K562 (cell line): ENCODE data around the gene ZFYVE1.

Experiments
- DPF2 ChIP-seq: fragments of 450-650 bp; IDR thresholded peaks from 2 replicates; pipeline ENCODE4 v1.6.1; 2016
- EP300 ChIP-seq: IDR thresholded peaks from 2 replicates; pipeline ENCODE4 v1.6.1; 2012; ENCODE audit warnings: low read length, improper control_type of control experiment
- GABPB1 ChIP-seq: sonication (generic); formaldehyde crosslinking; IDR thresholded peaks from 2 replicates; pipeline ENCODE4 v1.8.0; 2022; ENCODE audit warnings: mild to moderate bottlenecking, missing genetic modification reagents
- SREBF2 ChIP-seq: sonication (generic); formaldehyde crosslinking; IDR thresholded peaks from 2 replicates; pipeline ENCODE4 v1.4.0; 2020; ENCODE audit warnings: mild to moderate bottlenecking, missing genetic modification reagents
- SUPT5H ChIP-seq: fragments of 450-650 bp; IDR thresholded peaks from 2 replicates; pipeline ENCODE4 v1.6.1; 2016
- ZNF384 ChIP-seq: IDR thresholded peaks from 2 replicates; pipeline ENCODE4 v1.6.1; 2012; ENCODE audit warnings: low read depth, low read length, improper control_type of control experiment
- TF ChIP-seq, protein P1 (sequence below): sonication (generic); formaldehyde crosslinking; IDR thresholded peaks from 2 replicates; pipeline ENCODE4 v1.9.0; 2022; ENCODE audit warnings: mild to moderate bottlenecking, missing genetic modification reagents
- TF ChIP-seq, protein P2 (sequence below): sonication (generic); formaldehyde crosslinking; IDR thresholded peaks from 2 replicates; pipeline ENCODE4 v1.8.0; 2022; ENCODE audit warnings: mild to moderate bottlenecking, low read depth, missing genetic modification reagents
- TF ChIP-seq, protein P3 (sequence below): sonication (generic); formaldehyde crosslinking; IDR thresholded peaks from 2 replicates; pipeline ENCODE4 v1.5.0; 2020; ENCODE audit warnings: missing genetic modification reagents

DNA sequence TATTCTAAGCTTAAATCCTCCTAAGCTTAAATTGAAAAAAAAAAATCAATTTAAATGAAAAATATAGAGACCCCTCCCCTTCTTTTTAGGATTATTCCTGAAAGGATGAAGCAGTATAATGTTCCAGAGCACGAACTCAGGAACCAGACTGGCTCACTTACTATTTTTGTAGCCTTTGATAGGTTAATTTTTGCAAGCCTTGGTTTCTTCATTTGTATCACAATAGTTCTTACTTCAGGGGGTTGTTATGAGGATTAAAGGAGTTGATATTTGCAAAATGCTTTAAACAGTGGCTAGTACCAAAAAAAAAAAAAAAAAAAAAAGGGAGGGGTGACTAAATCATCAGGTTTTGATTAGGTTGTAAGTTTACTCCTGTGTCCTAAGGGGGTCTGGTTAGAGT lies 28.3 kb upstream of the ZFYVE1 start:
- TF ChIP-seq, protein P1, sequence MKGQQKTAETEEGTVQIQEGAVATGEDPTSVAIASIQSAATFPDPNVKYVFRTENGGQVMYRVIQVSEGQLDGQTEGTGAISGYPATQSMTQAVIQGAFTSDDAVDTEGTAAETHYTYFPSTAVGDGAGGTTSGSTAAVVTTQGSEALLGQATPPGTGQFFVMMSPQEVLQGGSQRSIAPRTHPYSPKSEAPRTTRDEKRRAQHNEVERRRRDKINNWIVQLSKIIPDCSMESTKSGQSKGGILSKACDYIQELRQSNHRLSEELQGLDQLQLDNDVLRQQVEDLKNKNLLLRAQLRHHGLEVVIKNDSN (CRISPR knock-in tag) = no peak
- no peak for TF ChIP-seq ZNF384
- TF ChIP-seq SUPT5H = no peak
- no peak for TF ChIP-seq GABPB1
- TF ChIP-seq, protein P2, sequence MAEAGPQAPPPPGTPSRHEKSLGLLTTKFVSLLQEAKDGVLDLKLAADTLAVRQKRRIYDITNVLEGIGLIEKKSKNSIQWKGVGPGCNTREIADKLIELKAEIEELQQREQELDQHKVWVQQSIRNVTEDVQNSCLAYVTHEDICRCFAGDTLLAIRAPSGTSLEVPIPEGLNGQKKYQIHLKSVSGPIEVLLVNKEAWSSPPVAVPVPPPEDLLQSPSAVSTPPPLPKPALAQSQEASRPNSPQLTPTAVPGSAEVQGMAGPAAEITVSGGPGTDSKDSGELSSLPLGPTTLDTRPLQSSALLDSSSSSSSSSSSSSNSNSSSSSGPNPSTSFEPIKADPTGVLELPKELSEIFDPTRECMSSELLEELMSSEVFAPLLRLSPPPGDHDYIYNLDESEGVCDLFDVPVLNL (CRISPR knock-in tag) = no peak
- TF ChIP-seq SREBF2 = no peak
- TF ChIP-seq EP300 = no peak
- no peak for TF ChIP-seq DPF2
- TF ChIP-seq, protein P3, sequence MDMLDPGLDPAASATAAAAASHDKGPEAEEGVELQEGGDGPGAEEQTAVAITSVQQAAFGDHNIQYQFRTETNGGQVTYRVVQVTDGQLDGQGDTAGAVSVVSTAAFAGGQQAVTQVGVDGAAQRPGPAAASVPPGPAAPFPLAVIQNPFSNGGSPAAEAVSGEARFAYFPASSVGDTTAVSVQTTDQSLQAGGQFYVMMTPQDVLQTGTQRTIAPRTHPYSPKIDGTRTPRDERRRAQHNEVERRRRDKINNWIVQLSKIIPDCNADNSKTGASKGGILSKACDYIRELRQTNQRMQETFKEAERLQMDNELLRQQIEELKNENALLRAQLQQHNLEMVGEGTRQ (CRISPR knock-in tag) = no peak
